GM19395 (cell line): Measurements from ENCODE around the gene KCNIP4.

Experiments
- ATAC-seq: cut with Tn5 transposase; IDR thresholded peaks from one replicate; pipeline ENCODE4 v1.9.1; 2021; ENCODE audit warnings: mild to moderate bottlenecking, moderate library complexity; ENCODE audit not compliant: unreplicated experiment

The KCNIP4 gene

DNA sequence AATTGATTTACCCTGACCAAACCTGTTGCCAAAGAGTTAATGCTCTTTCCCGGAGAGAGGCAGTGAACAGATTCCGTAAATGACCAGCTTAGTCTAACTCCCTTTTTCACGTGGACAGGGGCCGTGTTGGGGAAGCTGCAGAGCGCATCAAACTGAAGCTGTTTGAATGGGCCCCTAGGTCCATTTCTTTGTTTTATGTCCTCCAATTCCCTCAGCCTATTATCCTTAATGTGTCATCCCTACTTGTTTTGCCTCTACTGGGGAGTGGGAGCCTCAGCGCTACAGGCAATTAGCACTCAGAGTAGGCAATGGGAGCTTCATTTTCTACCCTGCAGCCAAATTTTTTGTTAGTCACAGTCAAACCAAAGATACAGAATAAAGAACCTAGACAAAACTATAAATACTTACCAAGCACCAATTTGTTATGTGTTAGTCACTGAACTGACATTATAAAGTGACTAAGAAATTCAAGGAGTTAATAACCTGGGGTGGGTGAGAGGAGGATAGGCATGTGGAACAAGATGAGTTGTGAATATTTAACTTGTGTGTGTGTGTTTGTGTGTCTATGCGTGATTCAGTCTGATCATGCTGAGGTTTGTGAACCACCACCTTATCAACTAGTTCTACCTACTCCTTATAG is 830.9 kb downstream of the KCNIP4 start:
- ATAC-seq = no peak

DNA sequence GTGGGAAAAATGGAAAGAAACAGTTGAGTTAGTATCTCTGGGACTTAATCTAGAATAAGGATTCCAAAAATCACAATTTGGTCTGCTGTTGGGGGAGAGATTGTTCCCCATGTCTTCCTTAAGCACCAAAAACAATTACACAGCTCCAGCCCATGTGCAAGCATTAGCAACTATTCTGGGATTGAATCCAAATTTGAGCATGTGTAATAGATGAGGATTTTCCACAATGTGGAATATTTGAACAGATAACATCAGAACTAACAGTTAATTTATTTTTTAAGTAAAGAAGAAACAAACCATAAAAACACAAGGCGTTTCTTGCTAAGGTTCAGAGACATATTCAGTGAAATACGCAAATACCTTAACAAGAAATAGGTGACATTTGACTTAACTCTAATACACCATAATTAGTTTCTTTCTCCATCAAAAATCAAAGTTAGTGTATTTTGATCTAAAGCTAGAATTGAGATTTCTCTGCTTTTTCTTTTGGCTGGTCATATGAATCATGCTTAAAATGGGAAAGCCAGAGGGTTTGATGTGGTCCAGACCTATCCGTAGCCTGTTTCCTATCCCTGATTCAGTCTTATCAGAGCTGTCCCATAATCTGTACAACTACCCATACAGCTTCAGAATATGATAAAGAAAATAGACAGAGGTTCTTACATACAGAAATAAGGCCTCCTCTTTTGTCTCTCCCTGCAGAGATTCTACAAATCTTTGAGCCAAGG is 834.9 kb downstream of the KCNIP4 start:
- ATAC-seq = no peak

- no peak for ATAC-seq
Observed at GRCh38 chr4:21102667-21103066, 845.9 kb downstream of the KCNIP4 start.

- no peak for ATAC-seq
Observed at GRCh38 chr4:21097865-21098264, 850.7 kb downstream of the KCNIP4 start.

GRCh38 chr4:21097026-21097425 is 851.5 kb downstream of the KCNIP4 start:
- no peak for ATAC-seq

GRCh38 chr4:21092531-21092930 is 856.0 kb downstream of the KCNIP4 start:
- no peak for ATAC-seq

DNA sequence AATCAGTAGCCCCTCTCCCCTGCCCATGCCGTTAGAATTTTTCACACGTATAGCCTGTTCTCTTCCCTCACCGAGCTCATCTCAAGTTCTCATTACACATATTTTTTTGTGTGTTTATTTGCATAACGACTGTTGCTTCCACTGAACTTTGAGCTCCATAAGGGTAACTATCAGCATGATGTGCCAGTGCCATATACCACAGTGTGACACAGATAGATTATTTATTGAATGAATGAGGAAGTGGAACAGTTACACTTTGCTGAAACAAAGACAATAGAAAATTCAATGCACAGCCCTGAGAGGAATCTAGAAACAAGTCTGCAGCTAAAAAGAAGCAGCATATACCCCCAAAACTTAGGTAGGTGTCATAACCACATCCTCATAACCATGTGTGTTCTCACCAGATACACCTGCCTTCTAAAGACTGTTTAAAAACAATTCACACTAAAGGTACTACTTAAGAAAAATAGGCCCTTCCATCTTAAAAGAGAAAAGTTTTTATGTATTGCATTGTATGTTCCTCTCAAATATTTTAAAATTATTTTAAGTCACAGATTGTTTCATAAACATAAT is 858.4 kb downstream of the KCNIP4 start:
- ATAC-seq = no peak

DNA sequence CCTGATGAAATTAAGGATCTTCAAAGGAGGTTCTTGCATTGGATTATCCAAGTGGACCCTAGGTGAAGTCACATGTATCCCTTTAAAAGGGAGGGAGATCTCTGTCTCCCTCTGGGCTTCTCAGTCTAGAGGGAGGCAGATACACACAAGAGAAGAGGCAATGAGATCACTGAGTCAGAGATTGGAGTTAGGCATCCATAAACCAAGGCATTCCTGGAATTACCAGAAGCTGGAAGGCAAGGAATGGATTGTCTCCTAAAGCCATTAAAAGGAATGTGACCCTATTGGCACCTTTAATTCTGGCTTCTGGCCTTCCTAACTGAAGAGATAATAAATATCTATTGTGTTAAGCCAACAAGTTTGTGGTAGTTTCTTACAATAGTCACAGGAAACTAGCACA is 865.2 kb downstream of the KCNIP4 start:
- ATAC-seq = no peak

DNA sequence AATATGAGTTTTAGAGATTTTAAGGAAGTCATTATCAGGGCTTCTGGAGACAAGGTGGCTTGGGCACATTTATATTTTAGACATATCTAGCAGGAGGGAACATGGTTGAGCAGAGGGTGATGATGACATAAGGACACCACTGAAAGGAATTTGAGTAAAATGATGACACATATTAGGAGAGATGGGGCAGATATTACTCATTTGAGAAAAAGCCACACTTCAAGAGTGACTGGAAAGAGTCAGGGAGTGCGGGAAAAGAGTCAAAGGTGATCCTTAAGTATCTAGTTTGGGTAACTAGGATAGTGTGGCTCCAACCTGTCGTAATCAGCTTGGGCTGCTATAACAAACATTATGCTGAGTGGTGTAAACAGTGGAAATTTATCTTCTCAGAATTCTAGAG is 870.6 kb downstream of the KCNIP4 start:
- ATAC-seq = no peak

DNA sequence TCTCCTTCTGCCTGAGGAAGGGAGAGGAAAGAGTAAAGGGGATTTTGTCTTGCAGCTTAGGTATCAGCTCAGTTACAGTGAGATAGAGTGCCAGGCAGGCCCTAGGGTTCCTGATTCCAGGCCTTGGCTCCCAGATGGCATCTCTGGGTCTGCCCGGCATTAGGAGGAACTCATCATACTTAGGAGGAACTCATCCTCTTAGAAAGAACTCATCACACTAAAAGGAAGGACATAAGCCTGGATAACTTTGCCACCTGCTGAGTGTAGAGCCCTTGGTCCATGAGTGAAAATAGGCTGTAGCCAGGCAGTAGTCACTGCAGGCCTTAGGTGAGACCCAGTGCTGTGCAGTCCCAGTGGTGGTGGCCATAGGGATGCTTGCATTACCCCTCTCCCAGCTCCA is 881.2 kb downstream of the KCNIP4 start:
- ATAC-seq = no peak

GRCh38 chr4:21061902-21062301 is 886.7 kb downstream of the KCNIP4 start:
- no peak for ATAC-seq

- no peak for ATAC-seq
Observed at GRCh38 chr4:21046141-21046540, 902.4 kb downstream of the KCNIP4 start.

- ATAC-seq = no peak
Observed at GRCh38 chr4:21045119-21045518, 903.5 kb downstream of the KCNIP4 start.

GRCh38 chr4:21041708-21042107 is 906.9 kb downstream of the KCNIP4 start:
- no peak for ATAC-seq

- no peak for ATAC-seq
Observed at GRCh38 chr4:21034728-21035127, 913.8 kb downstream of the KCNIP4 start.

GRCh38 chr4:21032089-21032645 is 916.4 kb downstream of the KCNIP4 start:
- ATAC-seq = no peak

DNA sequence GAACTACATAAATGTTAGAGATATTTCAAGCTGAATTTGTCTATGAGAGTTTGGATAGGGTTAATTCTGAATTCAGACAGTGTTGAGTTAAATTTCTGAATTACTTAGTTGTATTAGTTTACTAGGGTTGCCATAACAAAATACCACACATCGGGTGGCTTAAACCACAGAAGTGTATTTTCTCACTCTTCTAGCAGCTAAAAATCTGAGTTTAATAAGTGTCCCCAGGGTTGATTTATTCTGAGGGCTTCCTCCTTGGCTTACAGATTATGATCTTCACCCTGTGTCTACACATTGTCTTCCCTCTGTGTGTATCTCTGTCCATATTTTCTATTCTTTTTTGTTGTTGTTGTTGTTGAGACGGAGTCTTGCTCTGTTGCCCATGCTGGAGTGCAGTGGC is 929.8 kb downstream of the KCNIP4 start:
- no peak for ATAC-seq

DNA sequence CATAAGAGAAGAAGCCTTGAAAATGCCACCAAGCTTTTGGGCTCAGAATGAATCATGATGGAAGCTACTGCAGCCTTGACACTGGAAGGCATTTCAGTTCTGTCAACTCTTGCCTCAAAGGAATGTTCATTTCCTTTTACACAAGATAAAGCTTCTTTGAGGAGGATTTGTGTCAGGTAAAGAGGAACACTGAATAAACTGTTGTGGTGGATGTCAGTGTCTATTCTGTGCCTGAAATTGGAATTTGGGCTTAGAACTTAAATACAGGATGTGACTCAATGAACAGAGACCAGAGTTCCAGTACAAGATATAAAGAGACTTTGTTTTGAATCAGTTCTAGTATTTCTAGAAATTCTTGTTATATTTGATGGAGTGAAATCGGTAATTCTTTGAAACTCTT is 935.1 kb downstream of the KCNIP4 start:
- ATAC-seq = no peak

GRCh38 chr4:21012851-21013331 is 935.7 kb downstream of the KCNIP4 start:
- no peak for ATAC-seq

DNA sequence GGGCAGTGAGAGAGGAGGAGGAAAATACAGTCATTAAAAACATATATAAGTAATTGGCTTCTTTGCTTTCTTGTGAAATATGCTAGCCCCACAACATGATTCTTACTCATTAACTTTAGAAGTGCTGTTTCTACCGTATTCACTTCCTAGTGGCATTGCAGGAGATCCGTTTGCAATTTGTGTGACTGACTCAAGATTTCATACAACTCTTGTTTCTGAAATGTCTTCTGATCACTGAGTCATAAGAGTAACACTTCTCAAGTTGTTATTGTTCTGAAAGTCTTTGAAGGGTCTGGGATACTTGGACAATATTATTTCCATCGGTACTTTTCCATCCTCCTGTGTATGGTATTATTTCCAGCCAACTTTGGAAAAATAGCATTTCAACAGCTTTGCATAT is 937.5 kb downstream of the KCNIP4 start:
- no peak for ATAC-seq

DNA sequence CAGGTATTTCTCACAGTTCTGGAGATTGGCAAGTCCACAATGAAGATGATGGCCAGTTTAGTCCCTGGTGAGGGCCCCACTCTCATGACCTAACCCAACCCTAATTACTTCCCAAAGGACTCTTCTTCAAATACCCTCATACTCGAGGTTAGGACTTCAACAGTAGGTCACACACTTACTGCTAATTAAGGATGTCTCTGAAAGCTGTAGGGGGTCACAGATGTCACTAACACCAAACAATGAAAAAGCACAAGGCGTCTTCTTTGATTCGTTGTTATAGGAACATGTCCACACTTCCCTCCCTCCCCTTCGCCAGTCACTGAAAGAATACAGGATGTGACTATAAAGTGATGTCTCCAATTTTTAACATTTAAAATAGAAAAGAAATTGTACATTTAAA is 938.6 kb downstream of the KCNIP4 start:
- ATAC-seq = no peak

DNA sequence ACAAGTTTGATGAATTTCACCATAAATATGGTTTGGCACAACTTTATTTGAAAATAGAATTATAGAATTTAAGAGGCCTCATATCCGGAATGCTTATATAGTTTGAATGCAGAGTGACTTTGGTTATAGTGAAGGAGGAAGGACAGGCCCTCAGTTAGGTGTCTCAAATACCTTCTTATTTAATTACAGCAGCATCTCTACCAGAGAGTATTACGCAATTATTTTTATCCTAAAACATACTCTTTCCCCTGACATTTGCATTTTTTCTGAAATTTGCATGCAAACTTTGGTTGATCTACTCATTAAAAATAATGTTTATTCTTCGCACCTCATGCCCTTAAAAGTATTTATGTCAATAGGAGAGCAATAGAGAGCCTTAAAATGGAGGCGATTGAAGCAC is 942.9 kb downstream of the KCNIP4 start:
- no peak for ATAC-seq
